ENCODE measurements around the gene IDI1.
A peak's percentile ranks its signal among the peaks of the same experiment; 100 is the strongest.
"Not testable (repeated sequence)": the region's sequence is repeated elsewhere in the genome, so short reads cannot be mapped to it uniquely, and the experiment has no call there.

Gene IDI1

DNA sequence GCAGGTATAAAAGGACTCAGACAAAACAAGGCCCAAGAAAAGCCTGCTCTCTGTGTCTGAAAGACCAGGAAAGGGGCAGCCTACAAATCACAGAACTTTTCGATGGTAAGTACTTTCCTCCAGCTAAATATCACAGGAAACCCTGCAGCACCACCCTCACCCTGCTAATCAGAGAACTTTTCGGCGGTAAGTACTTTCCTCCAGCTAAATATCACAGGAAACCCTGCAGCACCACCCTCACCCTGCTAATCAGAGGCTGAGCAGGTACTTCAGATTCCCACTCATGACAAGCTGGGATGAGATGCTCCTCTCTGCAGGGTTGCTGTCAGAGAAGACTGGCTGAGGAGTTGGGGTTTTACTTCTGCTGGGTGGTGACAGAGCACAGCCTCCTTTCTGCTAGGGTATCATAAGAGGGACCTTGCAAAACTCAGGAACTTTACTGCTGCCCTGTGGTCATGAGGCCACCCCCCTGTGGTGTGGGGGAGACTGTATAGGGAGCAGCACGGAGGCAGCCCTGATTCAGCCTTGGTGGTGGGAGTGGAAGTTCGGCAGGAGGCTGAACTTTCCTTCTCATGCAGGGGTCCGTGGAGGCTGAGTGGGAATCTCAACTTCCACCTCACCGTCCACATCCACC lies 14.4 kb upstream of the IDI1 start:
- DNase-seq (ENCODE audit: low read depth), result no peak

DNA sequence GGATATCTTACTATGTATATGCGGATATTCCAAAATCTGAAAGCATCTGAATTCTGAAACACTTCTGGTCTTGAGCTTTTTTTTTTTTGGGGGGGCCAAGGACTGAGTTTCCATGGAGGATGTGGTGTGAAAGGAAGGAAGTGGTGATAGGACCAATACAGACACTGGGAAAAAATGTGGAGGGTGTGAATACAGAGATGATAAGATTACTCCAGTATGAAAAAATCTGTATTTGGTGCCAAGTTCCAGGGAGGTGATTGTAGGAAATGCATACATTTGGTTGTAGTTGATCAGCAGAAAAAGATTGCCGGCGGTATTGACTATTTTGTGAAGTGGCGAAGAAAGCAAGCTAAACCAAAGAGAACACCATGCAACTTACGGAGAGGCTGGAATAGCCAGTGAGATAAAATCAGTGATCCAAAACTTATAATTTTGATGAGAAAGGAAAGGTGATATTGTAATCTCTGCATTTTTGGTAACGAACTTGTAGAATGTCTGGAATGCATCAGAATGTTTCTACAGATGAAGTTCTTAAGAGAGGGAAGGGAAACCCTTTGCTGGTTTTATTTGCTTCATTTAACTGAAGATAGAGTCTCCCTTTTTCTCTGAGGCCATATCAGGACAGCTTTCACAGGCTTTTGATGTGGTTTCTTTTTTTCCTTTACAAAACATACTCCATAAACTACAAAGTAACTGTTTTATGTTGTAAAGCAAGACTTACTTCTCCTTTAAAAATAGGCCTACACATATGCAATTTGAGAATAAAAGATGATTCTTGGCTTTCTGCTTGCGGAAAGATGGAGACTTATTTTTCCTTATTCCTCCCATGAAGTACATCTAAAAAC lies 13.2 kb upstream of the IDI1 start:
- DNase-seq (ENCODE audit: low read depth), result no peak

DNA sequence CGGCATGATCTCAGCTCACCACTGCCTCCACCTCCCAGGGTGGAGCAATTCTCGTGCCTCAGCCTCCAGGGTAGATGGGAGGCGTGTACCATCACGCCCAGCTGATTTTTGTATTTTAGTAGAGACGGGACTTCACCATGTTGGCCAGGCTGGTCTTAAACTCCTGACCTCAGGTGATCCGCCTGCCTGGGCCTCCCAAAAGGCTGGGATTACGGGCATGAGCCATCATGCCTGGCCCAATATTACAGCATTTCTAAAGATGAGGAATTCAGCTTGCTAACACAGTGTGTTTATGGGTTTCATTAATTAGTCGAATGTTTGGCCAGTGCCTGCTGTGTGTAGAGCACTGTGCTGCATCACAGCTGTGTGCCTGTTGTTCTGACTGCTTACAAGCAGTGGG lies 11.0 kb upstream of the IDI1 start:
- DNase-seq (ENCODE audit: low read depth), result no peak

- DNase-seq (ENCODE audit: low read depth), result no peak
Measured at GRCh38 chr10:1058017-1058416, 9.1 kb upstream of the IDI1 start.

- no peak for DNase-seq (ENCODE audit: low read depth)
Measured at GRCh38 chr10:1057106-1057657, 8.3 kb upstream of the IDI1 start.

DNA sequence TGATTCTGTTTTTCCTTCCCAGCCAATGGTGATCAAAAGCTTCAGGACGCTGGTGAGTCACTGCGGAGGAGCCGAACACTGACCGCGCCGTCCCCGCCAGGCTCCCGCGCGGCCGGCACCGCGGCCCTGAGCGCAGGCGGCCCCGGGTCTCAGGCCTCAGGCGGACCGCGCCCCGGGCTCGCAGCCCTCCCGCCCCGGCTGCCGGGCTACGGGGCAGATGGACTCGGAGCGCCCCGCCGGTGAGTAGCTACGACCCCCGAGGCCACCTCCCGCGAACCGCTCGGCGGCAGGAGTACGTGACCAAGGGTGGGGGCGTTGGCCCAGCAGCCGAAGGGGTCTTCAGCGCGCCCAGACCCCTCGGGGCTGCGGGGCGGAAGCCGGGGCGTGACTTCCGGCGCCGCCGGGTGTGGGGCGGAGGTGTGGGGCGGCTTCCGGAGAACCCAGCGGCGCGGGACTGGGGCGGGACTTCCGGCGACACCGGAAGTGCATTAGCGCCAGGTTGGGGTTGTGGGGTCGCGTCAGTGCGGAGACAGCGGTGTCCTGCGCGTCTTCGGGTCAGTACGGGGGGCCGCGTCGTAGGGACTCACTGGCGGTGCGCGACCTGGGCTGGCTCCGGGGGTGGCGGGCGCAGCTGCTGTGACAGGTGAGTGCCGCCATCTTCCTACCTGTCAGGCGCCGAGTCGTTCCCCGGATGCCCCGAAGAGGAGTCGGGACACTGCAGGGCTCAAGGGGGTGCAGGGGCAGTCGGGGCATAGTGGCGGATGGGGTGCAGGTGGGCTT lies 7.6 kb upstream of the IDI1 start, which contains the start of gene WDR37:
TSS of gene WDR37 (plus strand) at position 60 of the 780 bp plus-strand sequence. CDS start 15,771 bp downstream, outside the sequence.
- peak; percentile 78 for DNase-seq (ENCODE audit: low read depth)

DNA sequence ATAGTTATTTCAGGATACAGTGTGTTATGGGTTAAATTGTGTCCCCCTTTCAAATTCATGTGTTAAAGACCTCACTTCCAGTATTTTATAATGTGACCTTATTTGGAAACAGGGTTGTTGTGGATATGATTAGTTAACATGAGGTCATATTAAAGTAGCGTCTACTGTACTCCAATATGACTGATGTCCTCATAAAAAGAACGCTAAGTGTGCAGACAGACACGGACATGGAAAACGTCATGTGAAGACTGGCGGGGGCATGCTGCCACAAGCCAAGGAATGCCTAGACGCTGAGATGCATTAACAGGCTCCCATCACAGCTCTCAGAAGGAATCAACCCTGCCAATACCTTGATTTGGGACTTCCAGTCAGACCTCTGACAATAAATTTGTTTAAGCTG lies 5.8 kb upstream of the IDI1 start:
- no peak for DNase-seq (ENCODE audit: low read depth)

- no peak for DNase-seq (ENCODE audit: low read depth)
Measured at GRCh38 chr10:1050554-1050953, 1.6 kb upstream of the IDI1 start.

DNA sequence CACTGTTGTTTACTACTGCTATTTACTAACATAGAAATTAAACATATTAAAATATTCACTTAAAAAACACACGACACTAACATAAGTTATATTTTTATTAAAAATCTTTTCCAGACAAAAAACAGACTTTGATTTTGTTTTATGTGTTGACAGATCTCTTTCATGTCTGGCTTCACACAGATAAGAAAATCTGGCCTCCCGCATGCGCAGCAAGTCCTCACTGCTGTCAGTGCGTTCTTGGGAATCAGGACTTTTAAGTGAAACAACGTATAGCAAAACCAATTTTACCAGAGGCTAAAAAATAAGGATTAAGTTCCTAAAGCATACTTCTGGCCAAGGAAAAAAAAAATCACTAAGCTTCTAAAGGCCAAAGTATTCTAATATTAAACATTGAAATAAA lies 1.2 kb upstream of the IDI1 start:
- DNase-seq (ENCODE audit: low read depth), result no peak

- no peak for DNase-seq (ENCODE audit: low read depth)
Measured at GRCh38 chr10:1049425-1049958, 573 bp upstream of the IDI1 start.

DNA sequence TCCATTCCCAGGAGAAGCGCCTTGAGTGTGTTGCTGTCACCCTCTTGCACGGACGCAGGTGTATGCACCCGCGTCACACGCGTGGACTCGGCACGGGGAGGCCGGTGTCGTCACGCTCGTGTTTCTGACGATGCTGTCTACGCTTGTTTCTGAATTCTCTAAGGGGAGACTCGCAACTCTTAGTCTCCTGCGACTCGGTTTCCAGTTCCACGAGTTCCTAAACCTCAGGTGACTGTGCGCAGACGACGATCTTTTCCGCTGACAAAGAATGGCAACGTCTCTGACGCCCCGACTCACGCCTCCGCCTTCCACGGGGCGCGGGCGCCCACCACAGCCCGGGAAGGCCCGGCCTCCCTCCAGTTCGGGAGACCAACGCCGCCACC lies 579 bp downstream of the IDI1 start:
- DNase-seq (ENCODE audit: low read depth), result no peak

GRCh38 chr10:1047937-1048336 lies 982 bp downstream of the IDI1 start:
- DNase-seq (ENCODE audit: low read depth), result no peak

GRCh38 chr10:1045415-1045814 lies 3.5 kb downstream of the IDI1 start:
- DNase-seq (ENCODE audit: low read depth), result no peak

DNA sequence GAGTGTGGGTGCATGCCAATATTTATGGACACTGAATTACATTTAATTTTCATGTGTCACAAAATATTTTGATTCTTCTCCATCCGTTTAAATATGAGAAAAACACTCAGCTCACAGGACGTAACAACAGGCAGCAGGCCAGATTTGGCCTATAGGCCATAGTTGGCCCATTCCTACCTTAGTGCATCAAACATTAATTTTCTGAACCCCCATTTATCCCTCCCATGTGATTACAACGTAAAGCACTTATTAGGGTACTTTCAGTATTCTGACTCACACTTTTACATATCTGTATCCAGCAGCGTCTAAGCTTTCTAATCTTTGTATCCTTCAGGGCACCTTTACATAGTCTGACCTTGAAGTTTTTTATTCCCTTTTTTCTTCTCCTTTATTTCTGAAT lies 4.0 kb downstream of the IDI1 start:
- DNase-seq (ENCODE audit: low read depth), result no peak

- no peak for DNase-seq (ENCODE audit: low read depth)
Measured at GRCh38 chr10:1044146-1044545, 4.8 kb downstream of the IDI1 start.

GRCh38 chr10:1043532-1043995 lies 5.4 kb downstream of the IDI1 start:
- DNase-seq (ENCODE audit: low read depth), result no peak

- DNase-seq (ENCODE audit: low read depth), result no peak
Measured at GRCh38 chr10:1041514-1041913, 7.4 kb downstream of the IDI1 start.

DNA sequence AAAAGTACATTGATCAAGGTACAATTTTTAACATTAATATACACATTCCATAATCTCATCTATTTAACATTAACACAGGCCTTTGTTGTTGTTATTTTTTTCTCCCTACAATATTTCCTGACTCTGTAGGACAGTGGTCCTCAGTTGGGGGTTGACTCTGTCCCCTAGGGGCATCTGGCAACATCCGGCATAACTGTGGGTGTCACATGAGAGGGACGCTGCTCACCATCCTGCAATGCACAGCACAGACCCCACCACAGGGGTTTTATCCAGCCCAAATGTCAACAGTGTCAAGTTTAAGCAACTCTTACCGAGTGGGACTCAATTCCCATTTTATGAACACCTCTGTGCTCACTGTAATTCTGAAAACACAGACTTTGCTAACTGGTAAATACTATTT lies 8.8 kb downstream of the IDI1 start:
- no peak for DNase-seq (ENCODE audit: low read depth)

DNA sequence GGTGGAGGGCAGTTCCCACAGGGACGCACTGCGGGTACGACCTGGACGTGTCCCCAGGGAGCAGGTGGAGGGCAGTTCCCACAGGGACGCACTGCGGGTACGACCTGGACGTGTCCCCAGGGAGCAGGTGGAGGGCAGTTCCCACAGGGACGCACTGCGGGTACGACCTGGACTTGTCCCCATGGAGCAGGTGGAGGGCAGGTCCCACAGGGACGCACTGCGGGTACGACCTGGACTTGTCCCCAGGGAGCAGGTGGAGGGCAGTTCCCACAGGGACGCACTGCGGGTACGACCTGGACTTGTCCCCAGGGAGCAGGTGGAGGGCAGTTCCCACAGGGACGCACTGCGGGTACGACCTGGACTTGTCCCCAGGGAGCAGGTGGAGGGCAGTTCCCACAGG lies 10.2 kb downstream of the IDI1 start:
- not testable (repeated sequence) for DNase-seq (ENCODE audit: low read depth)

DNA sequence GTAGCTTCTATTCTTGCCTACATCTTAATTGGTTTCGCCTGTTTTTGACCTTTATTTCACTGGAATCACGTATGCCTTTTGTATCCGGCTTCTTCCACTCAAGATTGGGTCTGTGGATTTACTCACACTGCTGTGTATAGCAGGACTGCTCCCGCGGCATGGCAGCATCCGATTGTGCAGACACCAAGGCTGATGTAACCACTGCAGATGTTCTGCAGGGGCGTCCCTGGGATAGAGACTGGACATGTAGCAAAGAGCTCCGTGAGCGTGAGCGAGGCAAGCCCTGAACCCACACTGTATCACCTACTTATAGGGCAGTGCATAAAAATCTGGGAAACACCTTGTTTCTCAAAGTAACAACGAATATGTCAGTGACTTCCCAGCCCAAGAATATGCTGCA lies 11.8 kb downstream of the IDI1 start:
- no peak for DNase-seq (ENCODE audit: low read depth)

- DNase-seq (ENCODE audit: low read depth), result no peak
Measured at GRCh38 chr10:1036341-1036791, 12.6 kb downstream of the IDI1 start.

DNA sequence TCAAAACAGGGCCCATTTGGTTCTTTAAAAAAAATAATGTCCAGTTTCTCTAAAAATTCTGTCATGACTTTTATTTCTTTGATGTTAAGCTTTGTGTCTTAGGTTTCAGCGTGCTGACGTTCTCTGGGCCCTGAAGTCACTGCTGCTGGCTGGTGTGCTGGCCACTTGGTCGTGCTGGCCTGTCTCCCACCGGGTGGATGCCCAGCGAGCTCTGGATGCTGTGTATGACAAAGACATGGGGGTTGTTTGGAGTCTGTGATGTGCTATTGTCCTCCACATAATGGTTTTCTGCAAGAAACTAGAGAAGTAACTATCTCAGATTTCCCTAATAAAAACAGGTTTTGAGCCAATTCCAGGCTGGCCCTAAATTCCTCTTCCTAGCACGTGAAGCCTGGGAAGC lies 13.7 kb downstream of the IDI1 start:
- DNase-seq (ENCODE audit: low read depth), result no peak

Data from stimulated activated CD8-positive, alpha-beta memory T cell treated with anti-CD3 and anti-CD28 coated beads, Interleukin-12 subunit alpha, Interleukin-12 subunit beta, amount 100 ng/mL, for 1 hour (primary cell).